OCI-LY1 (cell line): ENCODE measurements around the gene ZC3H18.

Experiments used
- H2AFZ ChIP-seq: fragments of 200-600 bp; sonication (generic), shearing (Covaris generic); 2 replicates; pipeline ENCODE4 v1.6.0; 2014; ENCODE audit warnings: antibody characterized with exemption, mild to moderate bottlenecking, low read length
- H3F3A ChIP-seq: fragments of 200-600 bp; sonication (generic), shearing (Covaris generic); 2 replicates; pipeline ENCODE4 v1.6.0; 2014; ENCODE audit warnings: mild to moderate bottlenecking, antibody characterized with exemption, low read length, moderate library complexity; ENCODE audit not compliant: insufficient read depth
- H3K27ac ChIP-seq: fragments of 200-600 bp; sonication (generic); 2 replicates; pipeline ENCODE4 v1.5.1; 2014; ENCODE audit warnings: low read length, mixed run types, mild to moderate bottlenecking, low read depth; ENCODE audit not compliant: poor library complexity, severe bottlenecking
- H3K27me3 ChIP-seq: fragments of 200-600 bp; sonication (generic); 2 replicates; pipeline ENCODE4 v1.6.0; 2014; ENCODE audit warnings: antibody characterized with exemption, mild to moderate bottlenecking, low read length, moderate library complexity; ENCODE audit not compliant: insufficient read depth
- H3K36me3 ChIP-seq: fragments of 200-600 bp; sonication (generic); 2 replicates; pipeline ENCODE4 v1.6.1; 2014; ENCODE audit warnings: mild to moderate bottlenecking, antibody characterized with exemption, low read length, moderate library complexity, mixed read lengths; ENCODE audit not compliant: insufficient read depth
- H3K4me1 ChIP-seq: fragments of 200-600 bp; sonication (generic); 2 replicates; pipeline ENCODE4 v1.5.1; 2014; ENCODE audit warnings: mild to moderate bottlenecking, low read length, moderate library complexity; ENCODE audit not compliant: insufficient read depth, severe bottlenecking
- H3K4me2 ChIP-seq: fragments of 200-600 bp; sonication (generic), shearing (Covaris generic); 2 replicates; pipeline ENCODE4 v1.6.1; 2014; ENCODE audit warnings: low read length
- H3K4me3 ChIP-seq: fragments of 200-600 bp; sonication (generic); 2 replicates; pipeline ENCODE4 v1.5.1; 2014; ENCODE audit warnings: low read length, low read depth, mild to moderate bottlenecking, mixed read lengths; ENCODE audit not compliant: poor library complexity, severe bottlenecking
- H3K79me2 ChIP-seq: fragments of 200-600 bp; shearing (Covaris generic); 2 replicates; pipeline ENCODE4 v1.6.1; 2016; ENCODE audit warnings: mixed run types, low read length, mixed read lengths; ENCODE audit not compliant: insufficient read depth
- H3K9ac ChIP-seq: fragments of 200-600 bp; sonication (generic), shearing (Covaris generic); 2 replicates; pipeline ENCODE4 v1.6.1; 2014; ENCODE audit warnings: mild to moderate bottlenecking, low read length, mixed read lengths
- H3K9me2 ChIP-seq: fragments of 200-600 bp; sonication (generic), shearing (Covaris generic); 2 replicates; pipeline ENCODE4 v1.6.1; 2014; ENCODE audit warnings: low read depth, mild to moderate bottlenecking, low read length, mixed read lengths
- H3K9me3 ChIP-seq: fragments of 200-600 bp; shearing (Covaris generic); 2 replicates; pipeline ENCODE4 v1.6.1; 2014; ENCODE audit warnings: low read length, mixed read lengths
- H4K20me1 ChIP-seq: fragments of 200-600 bp; sonication (generic), shearing (Covaris generic); 2 replicates; pipeline ENCODE4 v1.6.0; 2016; ENCODE audit warnings: mild to moderate bottlenecking, low read length; ENCODE audit not compliant: insufficient read depth
- EZH2 ChIP-seq: fragments of 200-600 bp; sonication (generic), shearing (Covaris generic); IDR thresholded peaks from 2 replicates; pipeline ENCODE4 v1.8.0; 2017; ENCODE audit warnings: borderline replicate concordance, mixed run types, mild to moderate bottlenecking, antibody characterized with exemption, low read length, moderate library complexity, mixed read lengths
- TF ChIP-seq, protein P1 (sequence below): fragments of 200-600 bp; sonication (generic), shearing (Covaris generic); IDR thresholded peaks from 2 replicates; pipeline ENCODE4 v1.5.1; 2017; ENCODE audit warnings: mild to moderate bottlenecking, antibody characterized with exemption, low read length, moderate library complexity, mixed read lengths

Gene ZC3H18

DNA sequence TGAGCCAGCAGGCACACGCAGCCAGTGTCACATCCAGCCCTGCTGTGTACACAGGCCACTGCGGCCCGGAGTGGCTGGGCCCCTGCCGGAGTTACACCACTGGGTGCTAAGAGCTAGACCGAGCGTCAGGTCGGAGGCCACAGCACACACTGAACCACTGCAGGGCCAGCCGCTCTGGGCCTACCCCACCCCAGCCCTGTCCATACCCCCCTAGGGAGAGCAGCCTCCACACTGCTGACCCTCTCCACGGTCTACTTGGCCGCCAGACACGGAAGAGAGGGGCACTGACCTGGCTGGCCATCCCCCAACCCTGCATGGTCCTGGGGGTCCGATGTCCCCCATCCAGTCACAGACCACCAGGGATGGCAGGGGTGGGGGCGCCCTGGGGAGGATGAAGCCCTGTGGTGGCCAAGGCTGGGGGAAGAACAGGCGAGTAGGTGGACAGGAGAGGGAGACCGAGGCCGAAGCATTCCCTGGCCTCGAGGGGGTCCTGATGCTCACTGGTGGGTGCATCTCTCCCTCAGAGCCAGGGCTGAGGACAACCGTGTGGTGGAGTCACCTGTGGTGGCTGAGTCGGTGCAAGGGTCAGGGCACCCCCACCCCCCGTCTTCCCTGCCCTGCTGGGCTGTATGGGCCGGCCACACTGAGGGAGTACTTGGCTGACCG, 34.9 kb upstream of the ZC3H18 start:
- Histone ChIP-seq H3K9me3 (no peaks in the 10 kb centered on the region), H3K27me3 (peaks cover 8% of the 10 kb centered on the region; the same call in 1 of the 2 replicates), H3K27ac (no peak overlapping the region), H3F3A (no peaks in the 10 kb centered on the region), H3K9me2 (no peaks in the 10 kb centered on the region), H3K36me3 (peaks cover 4% of the 10 kb centered on the region; the same call in 1 of the 2 replicates), H3K4me3 (peak overlapping the region; percentile 56), H3K9ac (no peak overlapping the region; the same call in 1 of the 2 replicates), H4K20me1 (no peaks in the 10 kb centered on the region), H3K4me1 (peaks cover 6% of the 10 kb centered on the region), H3K79me2 (no peaks in the 10 kb centered on the region), H2AFZ (no peak overlapping the region), H3K4me2 (peak overlapping the region; percentile 58)
- TF ChIP-seq, protein P1, sequence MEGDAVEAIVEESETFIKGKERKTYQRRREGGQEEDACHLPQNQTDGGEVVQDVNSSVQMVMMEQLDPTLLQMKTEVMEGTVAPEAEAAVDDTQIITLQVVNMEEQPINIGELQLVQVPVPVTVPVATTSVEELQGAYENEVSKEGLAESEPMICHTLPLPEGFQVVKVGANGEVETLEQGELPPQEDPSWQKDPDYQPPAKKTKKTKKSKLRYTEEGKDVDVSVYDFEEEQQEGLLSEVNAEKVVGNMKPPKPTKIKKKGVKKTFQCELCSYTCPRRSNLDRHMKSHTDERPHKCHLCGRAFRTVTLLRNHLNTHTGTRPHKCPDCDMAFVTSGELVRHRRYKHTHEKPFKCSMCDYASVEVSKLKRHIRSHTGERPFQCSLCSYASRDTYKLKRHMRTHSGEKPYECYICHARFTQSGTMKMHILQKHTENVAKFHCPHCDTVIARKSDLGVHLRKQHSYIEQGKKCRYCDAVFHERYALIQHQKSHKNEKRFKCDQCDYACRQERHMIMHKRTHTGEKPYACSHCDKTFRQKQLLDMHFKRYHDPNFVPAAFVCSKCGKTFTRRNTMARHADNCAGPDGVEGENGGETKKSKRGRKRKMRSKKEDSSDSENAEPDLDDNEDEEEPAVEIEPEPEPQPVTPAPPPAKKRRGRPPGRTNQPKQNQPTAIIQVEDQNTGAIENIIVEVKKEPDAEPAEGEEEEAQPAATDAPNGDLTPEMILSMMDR: no peak
- TF ChIP-seq EZH2: no peak

GRCh38 chr16:88535857-88536222, 34.4 kb upstream of the ZC3H18 start:
- Histone ChIP-seq H4K20me1 (no peaks in the 10 kb centered on the region), H3K4me1 (peaks cover 6% of the 10 kb centered on the region), H3K9me3 (no peaks in the 10 kb centered on the region), H3K4me2 (no peak overlapping the region), H3K4me3 (no peak overlapping the region), H3K27me3 (peaks cover 8% of the 10 kb centered on the region; the same call in 1 of the 2 replicates), H3K36me3 (peaks cover 4% of the 10 kb centered on the region; the same call in 1 of the 2 replicates), H3K9me2 (no peaks in the 10 kb centered on the region), H3K9ac (no peak overlapping the region), H3K27ac (no peak overlapping the region), H3K79me2 (no peaks in the 10 kb centered on the region), H2AFZ (no peak overlapping the region), H3F3A (no peaks in the 10 kb centered on the region)
- no peak for TF ChIP-seq EZH2
- TF ChIP-seq, protein P1: no peak

DNA sequence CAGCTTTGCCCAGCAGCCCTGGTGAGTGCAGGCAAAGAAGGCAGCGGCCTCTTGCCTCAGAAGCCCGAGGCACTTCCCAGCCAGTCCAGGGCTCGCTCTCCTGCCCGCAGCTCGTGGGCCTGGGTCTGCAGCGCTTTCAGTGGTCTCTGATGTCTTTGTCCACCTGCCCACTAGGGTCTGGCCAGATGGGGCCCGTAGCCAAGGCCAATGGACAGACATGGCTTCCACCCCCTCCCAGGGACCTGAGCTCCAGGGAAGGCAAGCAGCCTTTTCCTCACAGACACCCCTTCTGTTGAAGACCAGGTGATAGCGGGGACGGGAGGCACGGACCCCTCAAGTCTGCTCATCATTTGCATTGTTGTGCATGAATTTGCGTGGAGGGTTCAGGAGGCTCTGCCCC, 33.7 kb upstream of the ZC3H18 start:
- Histone ChIP-seq H3K9me2 (no peaks in the 10 kb centered on the region), H3K36me3 (peaks cover 4% of the 10 kb centered on the region; the same call in 1 of the 2 replicates), H4K20me1 (no peaks in the 10 kb centered on the region), H3K27me3 (peaks cover 8% of the 10 kb centered on the region; the same call in 1 of the 2 replicates), H3K4me2 (no peak overlapping the region), H3K9ac (no peak overlapping the region), H3K27ac (no peak overlapping the region), H3K4me1 (peaks cover 6% of the 10 kb centered on the region), H3K79me2 (no peaks in the 10 kb centered on the region), H3F3A (no peaks in the 10 kb centered on the region), H2AFZ (no peak overlapping the region), H3K9me3 (no peaks in the 10 kb centered on the region), H3K4me3 (no peak overlapping the region)
- no peak for TF ChIP-seq EZH2
- TF ChIP-seq, protein P1: no peak
